ENCODE data around the gene KHDRBS1.
A peak's percentile ranks its signal among the peaks of the same experiment; 100 is the strongest.
"Not testable (repeated sequence)": the region's sequence is repeated elsewhere in the genome, so short reads cannot be mapped to it uniquely, and the experiment has no call there.

Gene KHDRBS1

DNA sequence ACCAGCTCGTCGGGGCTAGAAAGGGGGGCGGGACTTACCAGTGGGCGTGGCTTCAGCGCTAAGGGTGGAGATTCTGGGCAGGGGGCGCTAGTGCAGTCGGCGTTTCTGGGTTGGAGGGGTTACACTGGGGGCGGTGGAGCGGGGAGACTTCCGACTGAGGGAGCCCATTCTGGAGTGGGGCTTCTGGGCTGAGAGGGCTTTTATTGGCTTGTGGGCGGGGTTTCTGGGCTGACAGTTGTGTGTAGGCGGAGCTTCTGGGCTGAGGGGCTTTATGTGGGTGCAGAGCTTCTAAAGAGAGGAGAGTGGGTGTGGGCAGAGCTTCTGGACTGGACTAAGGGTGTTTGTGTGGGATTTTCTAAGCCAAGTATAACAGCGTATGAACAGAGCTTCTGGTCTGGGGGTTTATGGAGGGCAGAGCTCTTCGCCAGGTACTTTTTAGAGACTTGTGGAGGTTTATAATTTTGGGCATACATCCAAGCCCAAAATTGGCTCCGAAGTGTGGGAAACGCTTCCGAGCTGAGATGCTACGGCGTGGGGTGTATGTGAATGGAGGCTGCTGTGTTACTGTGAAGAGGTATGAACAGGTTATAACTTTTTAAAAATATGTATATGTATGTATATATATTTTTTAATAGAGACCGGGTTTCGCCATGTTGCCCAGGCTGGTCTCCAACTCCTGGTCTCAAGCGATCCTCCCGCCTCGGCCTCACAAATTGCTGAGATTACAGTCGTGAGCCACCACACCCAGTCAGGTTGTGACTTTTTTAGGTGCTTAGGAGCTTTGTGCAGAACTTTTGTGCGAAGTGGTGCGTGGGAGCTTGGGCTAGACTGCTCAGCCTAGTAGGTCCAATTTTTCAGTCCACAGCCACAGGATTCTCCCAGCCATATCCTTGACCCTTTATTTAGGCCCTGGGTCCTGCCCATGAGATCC is 59.9 kb downstream of the KHDRBS1 start:
- no peak for DNase-seq (ENCODE audit: low read depth)
- H3K4me3 ChIP-seq (ENCODE audit: low read length) = peak overlapping the region; percentile 92
- TF ChIP-seq CTCF (conservative IDR thresholded peaks at IDR 0.05; ENCODE audit: low read length) = peak; percentile 32

DNA sequence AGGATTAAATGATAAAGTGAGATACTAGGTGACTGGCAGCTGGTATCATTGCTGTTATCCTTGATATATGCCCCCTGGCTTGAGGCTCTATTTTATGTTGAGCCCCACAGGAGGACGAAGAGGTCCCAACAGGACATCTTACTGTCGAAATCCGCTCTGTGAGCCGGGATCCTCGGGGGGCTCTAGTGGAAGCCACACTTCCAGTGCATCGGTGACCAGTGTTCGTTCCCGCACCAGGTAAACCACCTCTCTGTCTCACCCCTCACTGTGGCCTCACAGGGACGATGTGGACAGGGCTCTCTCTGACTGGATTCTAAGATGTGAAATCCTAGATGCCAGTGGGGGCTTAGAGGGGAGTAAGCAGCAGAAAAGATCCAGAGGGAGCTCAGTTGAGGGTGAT is 61.2 kb downstream of the KHDRBS1 start:
- DNase-seq (ENCODE audit: low read depth) = no peak
- TF ChIP-seq CTCF (conservative IDR thresholded peaks at IDR 0.05; ENCODE audit: low read length) = no peak
- no peak overlapping the region for H3K4me3 ChIP-seq (ENCODE audit: low read length)

- DNase-seq (ENCODE audit: low read depth) = no peak
- TF ChIP-seq CTCF (conservative IDR thresholded peaks at IDR 0.05; ENCODE audit: low read length) = no peak
- no peak overlapping the region for H3K4me3 ChIP-seq (ENCODE audit: low read length)
These were observed 63.8 kb downstream of the KHDRBS1 start for GRCh38 chr1:32077451-32077850.

- TF ChIP-seq CTCF (conservative IDR thresholded peaks at IDR 0.05; ENCODE audit: low read length) = no peak
- H3K4me3 ChIP-seq (ENCODE audit: low read length) = no peak overlapping the region
- DNase-seq (ENCODE audit: low read depth) = no peak
These were observed 68.4 kb downstream of the KHDRBS1 start for GRCh38 chr1:32082022-32082421.

DNA sequence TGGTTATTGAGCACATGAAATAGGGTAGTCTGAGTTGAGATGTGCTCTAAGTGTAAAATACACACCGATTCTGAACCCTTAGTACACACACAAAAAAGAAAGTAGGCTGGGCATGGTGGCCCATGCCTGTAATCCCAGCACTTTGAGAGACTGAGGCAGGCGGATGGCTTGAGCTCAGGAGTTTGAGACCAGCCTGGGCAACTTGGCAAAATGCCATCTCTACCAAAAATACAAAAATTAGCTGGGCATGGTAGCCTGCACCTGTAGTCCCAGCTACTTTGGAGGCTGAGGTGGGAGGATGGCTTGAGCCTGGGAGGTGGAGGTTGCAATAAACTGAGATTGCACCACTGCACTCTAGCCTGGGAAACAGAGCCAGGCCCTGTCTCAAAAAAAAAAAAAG is 72.7 kb downstream of the KHDRBS1 start:
- not testable (repeated sequence) for DNase-seq (ENCODE audit: low read depth)

DNA sequence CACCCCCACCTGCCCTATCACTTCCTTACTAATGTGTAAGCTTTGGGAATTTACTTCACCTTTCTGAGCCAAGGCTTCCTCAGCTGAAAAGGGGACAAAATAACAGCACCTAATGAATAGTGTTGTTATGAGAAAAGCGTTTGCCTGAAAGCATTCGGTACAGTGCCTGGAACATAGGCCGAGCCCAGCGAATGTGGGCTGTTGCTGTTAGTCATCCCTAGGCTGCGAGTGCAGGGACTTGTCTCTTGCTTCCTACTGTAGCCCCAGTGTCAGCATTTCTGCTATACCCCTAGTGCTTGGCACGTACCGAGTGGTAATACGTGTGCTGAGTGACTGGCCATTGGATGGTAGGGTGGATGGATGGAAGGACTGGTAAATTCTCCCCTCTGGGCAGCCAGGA is 77.5 kb downstream of the KHDRBS1 start:
- no peak for DNase-seq (ENCODE audit: low read depth)
- H3K4me3 ChIP-seq (ENCODE audit: low read length) = no peak overlapping the region
- no peak for TF ChIP-seq CTCF (conservative IDR thresholded peaks at IDR 0.05; ENCODE audit: low read length)

More for the DNA sequence above, 72.7 kb downstream of the KHDRBS1 start:
- H3K4me3 ChIP-seq (ENCODE audit: low read length) = not testable (repeated sequence)

- no peak overlapping the region for H3K4me3 ChIP-seq (ENCODE audit: low read length)
- TF ChIP-seq CTCF (conservative IDR thresholded peaks at IDR 0.05; ENCODE audit: low read length) = no peak
- no peak for DNase-seq (ENCODE audit: low read depth)
These were observed 77.9 kb downstream of the KHDRBS1 start for GRCh38 chr1:32091591-32091990.

Measured in AG10803 (cell line).